GM11168 (cell line): ENCODE data around the gene CRYGB.
"Not testable (repeated sequence)": the region's sequence is repeated elsewhere in the genome, so short reads cannot be mapped to it uniquely, and the experiment has no call there.

ENCODE experiments used
- in situ Hi-C: fragments of 300-500 bp; cut with MboI; formaldehyde crosslinking; loops from one replicate; pipeline ENCODE4 v1.12.0; 2022; ENCODE audit warnings: low sequenced_read_pairs; ENCODE audit not compliant: unreplicated experiment

Gene CRYGB

GRCh38 chr2:208124013-208124715 lies 21.8 kb downstream of the CRYGB start, which contains the start of gene CRYGD:
CRYGD (minus strand) TSS chr2:208124524; CDS start chr2:208124473, 51 bp downstream.
- in situ Hi-C loops, result not testable (repeated sequence)

GRCh38 chr2:208122248-208122647 lies 23.7 kb downstream of the CRYGB start:
- in situ Hi-C loops, result no loop called here

- in situ Hi-C loops, result no loop called here
Measured at GRCh38 chr2:208118918-208119317, 27.0 kb downstream of the CRYGB start.

- in situ Hi-C loops, result not testable (repeated sequence)
Measured at GRCh38 chr2:208117390-208117789, 28.6 kb downstream of the CRYGB start.

- in situ Hi-C loops, result no loop called here
Measured at GRCh38 chr2:208112969-208113368, 33.0 kb downstream of the CRYGB start.

- in situ Hi-C loops, result not testable (repeated sequence)
Measured at GRCh38 chr2:208112273-208112745, 33.6 kb downstream of the CRYGB start.

- in situ Hi-C loops, result no loop called here
Measured at GRCh38 chr2:208103616-208104015, 42.3 kb downstream of the CRYGB start.

GRCh38 chr2:208101716-208102631 lies 44.0 kb downstream of the CRYGB start:
- in situ Hi-C loops, result no loop called here

- in situ Hi-C loops, result no loop called here
Measured at GRCh38 chr2:208099682-208100470, 46.1 kb downstream of the CRYGB start.

GRCh38 chr2:208098701-208099100 lies 47.3 kb downstream of the CRYGB start:
- in situ Hi-C loops, result not testable (repeated sequence)

- in situ Hi-C loops, result no loop called here
Measured at GRCh38 chr2:208098267-208098666, 47.7 kb downstream of the CRYGB start.

- in situ Hi-C loops, result no loop called here
Measured at GRCh38 chr2:208097801-208098200, 48.2 kb downstream of the CRYGB start.

- in situ Hi-C loops, result no loop called here
Measured at GRCh38 chr2:208097313-208097712, 48.6 kb downstream of the CRYGB start.

GRCh38 chr2:208096080-208096479 lies 49.9 kb downstream of the CRYGB start:
- in situ Hi-C loops, result no loop called here

- in situ Hi-C loops, result no loop called here
Measured at GRCh38 chr2:208093128-208093527, 52.8 kb downstream of the CRYGB start.
